SU-DHL-6 (cell line): ENCODE measurements around the gene CPED1.

Experiments
- H2AFZ ChIP-seq: fragments of 200-600 bp; sonication (generic); 2 replicates; pipeline ENCODE4 v1.6.1; 2014; ENCODE audit warnings: low read depth, mild to moderate bottlenecking, moderate library complexity, mixed read lengths, antibody characterized with exemption, low read length; ENCODE audit not compliant: severe bottlenecking
- H3F3A ChIP-seq: fragments of 200-600 bp; shearing (Covaris generic); 2 replicates; pipeline ENCODE4 v1.6.0; 2016; ENCODE audit warnings: antibody characterized with exemption, mild to moderate bottlenecking; ENCODE audit not compliant: insufficient read depth
- H3K27ac ChIP-seq: fragments of 200-600 bp; sonication (generic); 2 replicates; pipeline ENCODE4 v1.5.1; 2016; ENCODE audit warnings: low read depth, mild to moderate bottlenecking, low read length, moderate library complexity, mixed read lengths
- H3K27me3 ChIP-seq: fragments of 200-600 bp; sonication (generic), shearing (Covaris generic); 2 replicates; pipeline ENCODE4 v1.6.0; 2014; ENCODE audit warnings: mild to moderate bottlenecking, low read length
- H3K36me3 ChIP-seq: fragments of 200-600 bp; sonication (generic); 2 replicates; pipeline ENCODE4 v1.6.1; 2014; ENCODE audit warnings: mild to moderate bottlenecking, low read length, mixed read lengths
- H3K4me2 ChIP-seq: fragments of 300-600, 200-600 bp; shearing (Covaris generic), sonication (generic); 2 replicates; pipeline ENCODE4 v1.6.0; 2014; ENCODE audit warnings: low read length, low read depth, mild to moderate bottlenecking; ENCODE audit not compliant: poor library complexity, severe bottlenecking
- H3K4me3 ChIP-seq: fragments of 200-600 bp; sonication (generic); 2 replicates; pipeline ENCODE4 v1.5.1; 2014; ENCODE audit warnings: antibody characterized with exemption, low read length, mild to moderate bottlenecking, mixed read lengths; ENCODE audit not compliant: insufficient read depth, poor library complexity, severe bottlenecking
- H3K79me2 ChIP-seq: fragments of 200-600 bp; sonication (generic); 2 replicates; pipeline ENCODE4 v1.6.1; 2014; ENCODE audit warnings: mild to moderate bottlenecking, low read length, moderate library complexity; ENCODE audit not compliant: insufficient read depth
- H3K9ac ChIP-seq: fragments of 200-600 bp; sonication (generic); 2 replicates; pipeline ENCODE4 v1.7.0; 2014; ENCODE audit warnings: mild to moderate bottlenecking, low read length
- H3K9me2 ChIP-seq: fragments of 200-600 bp; sonication (generic); replicated peaks from 2 replicates; pipeline ENCODE4 v1.6.1; 2014; ENCODE audit warnings: low read length; ENCODE audit not compliant: insufficient read depth
- H3K9me3 ChIP-seq: fragments of 200-600 bp; sonication (generic); 2 replicates; pipeline ENCODE4 v1.6.1; 2014; ENCODE audit warnings: low read length, mixed read lengths; ENCODE audit not compliant: insufficient read depth
- H4K20me1 ChIP-seq: fragments of 200-600 bp; sonication (generic); 2 replicates; pipeline ENCODE4 v1.6.1; 2014; ENCODE audit warnings: low read depth, mild to moderate bottlenecking, antibody characterized with exemption, low read length, moderate library complexity, mixed read lengths
- CTCF ChIP-seq: fragments of 200-600 bp; sonication (generic); IDR thresholded peaks from one replicate; pipeline ENCODE4 v1.5.1; 2017; ENCODE audit warnings: antibody characterized with exemption, mild to moderate bottlenecking, low read length, moderate library complexity; ENCODE audit not compliant: insufficient read depth, poor library complexity, severe bottlenecking
- EZH2phosphoT487 ChIP-seq: fragments of 200-600 bp; sonication (generic), shearing (Covaris generic); conservative IDR thresholded peaks from 2 replicates; pipeline ENCODE4 v1.6.1; 2018; ENCODE audit warnings: mild to moderate bottlenecking, antibody characterized with exemption, low read length, moderate library complexity, mixed read lengths

Gene CPED1

DNA sequence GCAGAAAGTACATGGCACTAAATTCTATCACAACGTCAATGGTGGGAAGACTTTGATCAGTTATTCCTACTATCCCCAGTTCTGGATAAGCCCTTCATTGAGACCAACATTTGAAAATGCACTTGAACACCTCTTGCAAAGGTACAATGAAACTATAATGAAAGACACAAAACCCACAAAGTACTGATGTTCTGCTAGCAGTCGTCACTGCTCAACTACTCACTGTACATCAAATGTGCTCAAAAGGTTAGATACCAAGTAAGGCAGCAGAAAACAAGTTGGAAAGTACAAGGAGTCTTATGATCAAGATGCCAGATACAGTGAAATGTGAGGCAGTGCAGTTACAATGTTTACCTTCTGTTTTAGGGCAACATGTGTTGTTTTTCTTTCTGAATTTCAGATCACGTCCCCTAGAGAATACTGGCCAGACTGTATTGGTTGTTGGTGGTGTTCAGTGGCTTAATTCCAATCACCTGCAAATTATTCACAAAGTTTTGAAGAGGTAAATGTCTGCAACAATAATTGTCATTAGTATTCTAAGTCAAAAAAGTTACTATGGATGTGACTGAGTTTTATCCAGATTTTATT, 277.9 kb downstream of the CPED1 start:
- Histone ChIP-seq H3K36me3 (no peaks in the 10 kb centered on the region), H3K9ac (no peak overlapping the region), H2AFZ (no peak overlapping the region), H3K79me2 (no peaks in the 10 kb centered on the region), H3F3A (no peaks in the 10 kb centered on the region), H3K4me3 (no peak overlapping the region), H3K27me3 (no peaks in the 10 kb centered on the region), H4K20me1 (no peaks in the 10 kb centered on the region), H3K9me2 (no peaks in the 10 kb centered on the region), H3K9me3 (no peaks in the 10 kb centered on the region), H3K4me2 (no peak overlapping the region), H3K27ac (no peak overlapping the region)
- TF ChIP-seq EZH2phosphoT487 (no peak), CTCF (no peak)

DNA sequence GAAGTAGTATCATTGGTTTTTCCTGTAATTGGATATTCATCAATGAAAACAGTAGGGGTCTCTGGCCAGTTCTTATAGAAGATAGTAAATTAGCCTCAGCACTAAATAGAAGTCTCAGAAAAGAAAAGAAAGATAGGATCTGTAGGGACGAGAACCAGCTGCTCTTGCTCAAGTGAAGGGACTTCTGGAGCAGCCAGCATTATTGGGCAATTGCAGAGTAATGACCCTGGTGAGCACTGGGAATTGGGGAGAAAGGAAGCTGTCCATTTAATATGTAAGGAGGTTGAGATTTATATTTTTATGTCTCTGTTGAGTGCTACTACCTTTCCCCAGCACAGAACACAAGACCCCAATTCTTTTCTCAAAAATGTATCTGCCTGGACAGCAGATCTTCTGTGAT, 279.1 kb downstream of the CPED1 start:
- H3K9me2 ChIP-seq, result no peaks in the 10 kb centered on the region

DNA sequence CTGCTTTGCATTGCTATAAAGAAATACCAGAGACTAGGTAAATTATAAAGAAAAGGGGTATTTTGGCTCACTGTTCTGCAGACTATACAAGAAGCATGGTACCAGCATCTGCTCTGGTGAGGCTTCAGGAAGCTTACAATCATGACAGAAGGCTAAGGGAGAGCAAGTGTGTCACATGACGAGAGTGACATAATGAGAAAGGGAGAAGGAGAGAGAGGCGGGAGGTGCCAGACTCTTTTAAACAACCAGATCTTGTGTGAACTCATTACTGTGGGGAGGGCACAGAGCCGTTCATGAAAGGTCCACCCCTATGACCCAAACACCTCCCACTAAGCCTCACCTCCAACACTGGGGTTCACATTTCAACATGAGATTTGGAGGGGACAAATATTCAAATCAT, 281.3 kb downstream of the CPED1 start:
- H3K36me3 ChIP-seq, result no peaks in the 10 kb centered on the region
- H3K79me2 ChIP-seq, result no peaks in the 10 kb centered on the region
- H3K27ac ChIP-seq, result no peak overlapping the region
- no peaks in the 10 kb centered on the region for H4K20me1 ChIP-seq
- no peak for TF ChIP-seq CTCF
- TF ChIP-seq EZH2phosphoT487, result no peak
- no peak overlapping the region for H2AFZ ChIP-seq
- H3K9me3 ChIP-seq, result no peaks in the 10 kb centered on the region
- no peaks in the 10 kb centered on the region for H3F3A ChIP-seq
- no peaks in the 10 kb centered on the region for H3K27me3 ChIP-seq
- H3K9me2 ChIP-seq, result no peaks in the 10 kb centered on the region
- H3K9ac ChIP-seq, result no peak overlapping the region
- H3K4me2 ChIP-seq, result no peak overlapping the region
- H3K4me3 ChIP-seq, result no peak overlapping the region

More for the DNA sequence above, 279.1 kb downstream of the CPED1 start:
- H3K79me2 ChIP-seq, result no peaks in the 10 kb centered on the region
- no peak overlapping the region for H2AFZ ChIP-seq
- H3K4me3 ChIP-seq, result no peak overlapping the region
- H3K36me3 ChIP-seq, result no peaks in the 10 kb centered on the region
- H3F3A ChIP-seq, result no peaks in the 10 kb centered on the region
- H4K20me1 ChIP-seq, result no peaks in the 10 kb centered on the region
- H3K27me3 ChIP-seq, result no peaks in the 10 kb centered on the region
- no peaks in the 10 kb centered on the region for H3K9me3 ChIP-seq
- TF ChIP-seq EZH2phosphoT487, result no peak
- TF ChIP-seq CTCF, result no peak
- no peak overlapping the region for H3K9ac ChIP-seq
- H3K27ac ChIP-seq, result no peak overlapping the region
- H3K4me2 ChIP-seq, result no peak overlapping the region
